Thymus (tissue), 2 donors: ENCODE measurements around the gene NVL. TPM values are rescaled to one million over a fixed set of nuclear protein-coding genes. Genes with fewer than 3 reads are reported as not detected.

Source experiments
- polyA plus RNA-seq: library from polyadenylated mRNA; stranded (reverse); fragments of 200-250 nt; gene quantifications from one replicate; pipeline ENCODE4 v1.2.3, GENCODE V29; 2013
- total RNA-seq: library from RNA; stranded (reverse); fragments of 120-200 nt; gene quantifications from one replicate; pipeline ENCODE4 v1.2.4, GENCODE V29; 2013
- donor health status: healthy.

Gene NVL
- total and polyA plus RNA-seq, 2 donors, result 26.8 to 55.1 TPM

Other genes with a start within 250 kb of the NVL start
- gene FBXO28, start 216.1 kb downstream of the NVL start, total RNA-seq, result 19.6 TPM
- gene FBXO28, start 216.1 kb downstream of the NVL start, polyA plus RNA-seq, result 18.3 TPM
- 44.1 TPM for gene DEGS1, start 146.9 kb downstream of the NVL start, total RNA-seq
- 64.1 TPM for gene DEGS1, start 146.9 kb downstream of the NVL start, polyA plus RNA-seq
- gene CNIH4, start 26.7 kb upstream of the NVL start, total RNA-seq, result 29.3 TPM
- gene CNIH4, start 26.7 kb upstream of the NVL start, polyA plus RNA-seq, result 44.6 TPM
- gene WDR26, start 104.6 kb upstream of the NVL start, total RNA-seq, result 25.6 TPM
- 62.3 TPM for gene WDR26, start 104.6 kb upstream of the NVL start, polyA plus RNA-seq